ENCODE data around the gene IMPA2.

GRCh38 chr18:12008842-12009580 is 27.7 kb downstream of the IMPA2 start:
- no peak for TF ChIP-seq CTCF (conservative IDR thresholded peaks at IDR 0.05)
- no peak for TF ChIP-seq ZFX (IDR thresholded peaks at IDR 0.05)

Data from C4-2B (cell line).